GM23338 (cell line): ENCODE measurements around the gene NLGN1. TPM values are rescaled to one million over a fixed set of nuclear protein-coding genes. Genes with fewer than 3 reads are reported as not detected.

ENCODE experiments used
- ATAC-seq: fragments of 200-7000 bp; cut with Tn5 transposase; 3 replicates; pipeline ENCODE4 v1.9.1; 2020
- DNase-seq: peaks from one replicate; pipeline ENCODE4 v3.0.0-alpha.2; 2015; ENCODE audit warnings: low spot score
- H2AFZ ChIP-seq: fragments of 200-600 bp; sonication (generic); 2 replicates; pipeline ENCODE4 v1.8.0; 2016; ENCODE audit warnings: antibody characterized with exemption, mild to moderate bottlenecking, moderate library complexity
- H3F3A ChIP-seq: fragments of 200-600 bp; sonication (generic); replicated peaks from 2 replicates; pipeline ENCODE4 v1.8.0; 2017; ENCODE audit warnings: antibody characterized with exemption, mixed run types, low read depth
- H3K27ac ChIP-seq: fragments of 200-600 bp; sonication (generic); 2 replicates; pipeline ENCODE4 v1.6.1; 2016; ENCODE audit warnings: low read depth
- H3K27me3 ChIP-seq: fragments of 200-600 bp; sonication (generic); 2 replicates; pipeline ENCODE4 v1.8.0; 2016; ENCODE audit warnings: mild to moderate bottlenecking, mixed run types, moderate library complexity; ENCODE audit not compliant: insufficient read depth
- H3K36me3 ChIP-seq: fragments of 200-600 bp; sonication (generic); 2 replicates; pipeline ENCODE4 v1.8.0; 2016; ENCODE audit warnings: mild to moderate bottlenecking; ENCODE audit not compliant: insufficient read depth
- H3K4me1 ChIP-seq: fragments of 200-600 bp; sonication (generic); 2 replicates; pipeline ENCODE4 v1.8.0; 2016; ENCODE audit warnings: mild to moderate bottlenecking, moderate library complexity; ENCODE audit not compliant: insufficient read depth
- H3K4me2 ChIP-seq: fragments of 200-600 bp; sonication (generic); 2 replicates; pipeline ENCODE4 v1.7.1; 2017; ENCODE audit warnings: mixed run types
- H3K4me3 ChIP-seq: fragments of 200-600 bp; sonication (generic); 2 replicates; pipeline ENCODE4 v1.6.1; 2016; ENCODE audit warnings: mixed run types
- H3K79me2 ChIP-seq: fragments of 200-600 bp; sonication (generic); replicated peaks from 2 replicates; pipeline ENCODE4 v1.8.0; 2017; ENCODE audit warnings: mild to moderate bottlenecking; ENCODE audit not compliant: insufficient read depth
- H3K9me2 ChIP-seq: fragments of 200-600 bp; sonication (generic); 2 replicates; pipeline ENCODE4 v1.8.0; 2017; ENCODE audit not compliant: insufficient read depth
- H4K20me1 ChIP-seq: fragments of 200-600 bp; sonication (generic); replicated peaks from 2 replicates; pipeline ENCODE4 v1.8.0; 2017; ENCODE audit warnings: mild to moderate bottlenecking; ENCODE audit not compliant: insufficient read depth
- H3K27ac Mint-ChIP-seq: 2 replicates; pipeline ENCODE4 v1.8.0; 2020; ENCODE audit warnings: inconsistent platforms, mild to moderate bottlenecking, moderate library complexity, mixed read lengths
- H3K27me3 Mint-ChIP-seq: 3 replicates; pipeline ENCODE4 v1.8.0; 2022; ENCODE audit warnings: low read depth, mild to moderate bottlenecking, moderate library complexity, mixed read lengths, inconsistent platforms; ENCODE audit not compliant: insufficient read depth, poor library complexity
- H3K36me3 Mint-ChIP-seq: 3 replicates; pipeline ENCODE4 v1.8.0; 2021; ENCODE audit warnings: low read depth, mild to moderate bottlenecking, inconsistent platforms, moderate library complexity, mixed read lengths
- H3K4me1 Mint-ChIP-seq: 3 replicates; pipeline ENCODE4 v1.8.0; 2020; ENCODE audit warnings: mild to moderate bottlenecking, inconsistent platforms, mixed read lengths
- H3K4me3 Mint-ChIP-seq: 3 replicates; pipeline ENCODE4 v1.8.0; 2021; ENCODE audit warnings: moderate library complexity, mild to moderate bottlenecking, inconsistent platforms, mixed read lengths
- H3K9me3 Mint-ChIP-seq: 3 replicates; pipeline ENCODE4 v1.8.0; 2020; ENCODE audit warnings: moderate library complexity, mild to moderate bottlenecking, inconsistent platforms, mixed read lengths
- CREB1 ChIP-seq: fragments of 250-450 bp; sonication (Bioruptor Pico); IDR thresholded peaks from 2 replicates; pipeline ENCODE4 v1.5.0; 2020; ENCODE audit warnings: low read depth, mild to moderate bottlenecking, moderate library complexity
- EZH2 ChIP-seq: fragments of 200-600 bp; sonication (generic); IDR thresholded peaks from one replicate; pipeline ENCODE4 v1.8.0; 2017; ENCODE audit warnings: antibody characterized with exemption, mild to moderate bottlenecking, low read depth; ENCODE audit not compliant: unreplicated experiment
- EZH2phosphoT487 ChIP-seq: fragments of 200-600 bp; sonication (generic); IDR thresholded peaks from one replicate; pipeline ENCODE4 v1.8.1; 2018; ENCODE audit warnings: antibody characterized with exemption; ENCODE audit not compliant: unreplicated experiment
- NANOG ChIP-seq: IDR thresholded peaks from 2 replicates; pipeline ENCODE4 v1.6.1; 2016; ENCODE audit warnings: antibody characterized with exemption, borderline replicate concordance
- POLR2AphosphoS5 ChIP-seq: IDR thresholded peaks from 2 replicates; pipeline ENCODE4 v1.6.1; 2016; ENCODE audit warnings: antibody characterized with exemption, low read depth
- STAT1 ChIP-seq: IDR thresholded peaks from one replicate; pipeline ENCODE4 v1.6.1; 2016; ENCODE audit warnings: antibody characterized with exemption; ENCODE audit not compliant: unreplicated experiment
- ZNF331 ChIP-seq: fragments of 250-450 bp; sonication (Bioruptor Pico); IDR thresholded peaks from 2 replicates; pipeline ENCODE4 v1.5.0; 2020; ENCODE audit warnings: low read depth, mild to moderate bottlenecking, moderate library complexity
- polyA plus RNA-seq: library from polyadenylated mRNA; unstranded; fragments of >200 nt; fragmentation: Nextera tagmentation; extraction: Ambion mirVana; gene quantifications from 2 replicates; pipeline ENCODE4 v1.2.1, GENCODE V29; 2016
- total RNA-seq: library from RNA; depleted of rRNA; stranded (reverse); fragments of >200 nt; shearing (Covaris generic); gene quantifications from 2 replicates; pipeline ENCODE4 v1.2.3, GENCODE V29; 2014
- TF ChIP-seq, protein P1 (sequence below), 2 experiments: fragments of 200-600 bp in 1 of 2; sonication (generic) in 1 of 2; conservative IDR thresholded peaks; 2 replicates each; pipeline versions ENCODE4 v1.5.1 to v1.6.1; 2016 to 2017; ENCODE audit warnings: antibody characterized with exemption in 2 of 2, low read depth in 2 of 2, mild to moderate bottlenecking in 2 of 2, moderate library complexity in 1 of 2
- TF ChIP-seq, protein P2 (sequence below): IDR thresholded peaks from 2 replicates; pipeline ENCODE4 v1.6.1; 2016; ENCODE audit warnings: antibody characterized with exemption
- TF ChIP-seq, protein P3 (sequence below): fragments of 250-450 bp; sonication (Bioruptor Pico); IDR thresholded peaks from 2 replicates; pipeline ENCODE4 v1.5.0; 2020; ENCODE audit warnings: mild to moderate bottlenecking, moderate library complexity

Gene NLGN1
- total and polyA plus RNA-seq, 2 experiments from 2014 or later = 6.5 to 18.6 TPM

DNA sequence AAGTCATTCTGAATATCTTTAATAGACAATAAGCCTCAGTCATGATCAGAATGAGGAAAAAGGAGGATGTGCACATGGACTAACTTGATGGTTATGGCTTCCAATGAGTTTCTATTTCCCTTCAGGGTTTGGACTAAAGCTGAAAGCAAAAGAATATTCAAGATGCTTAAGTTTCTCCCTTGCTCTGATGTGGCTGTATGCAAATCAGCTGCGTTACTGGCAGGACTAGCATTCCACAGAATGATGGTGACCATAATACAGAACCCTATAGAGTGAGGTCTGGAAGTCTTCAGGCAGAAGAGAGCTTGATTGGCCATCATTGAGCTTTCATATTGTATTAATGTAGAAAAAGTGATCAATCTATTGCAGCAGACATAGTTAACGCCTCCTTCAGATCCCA is 466.0 kb downstream of the NLGN1 start:
- Mint-ChIP-seq H3K9me3 (no peaks in the 10 kb centered on the region), H3K36me3 (no peaks in the 10 kb centered on the region), H3K4me1 (peaks cover 44% of the 10 kb centered on the region), H3K27me3 (no peaks in the 10 kb centered on the region), H3K4me3 (no peak overlapping the region), H3K27ac (no peak overlapping the region)
- Histone ChIP-seq H2AFZ (no peak overlapping the region), H3K36me3 (no peaks in the 10 kb centered on the region), H3K4me2 (no peak overlapping the region), H3K79me2 (no peaks in the 10 kb centered on the region), H3K9me2 (no peaks in the 10 kb centered on the region), H3F3A (no peaks in the 10 kb centered on the region), H3K4me3 (no peak overlapping the region), H3K27me3 (no peaks in the 10 kb centered on the region), H3K4me1 (no peaks in the 10 kb centered on the region), H3K27ac (no peak overlapping the region), H4K20me1 (no peaks in the 10 kb centered on the region)
- ATAC-seq (no peak), DNase-seq (peak; percentile 9)
- TF ChIP-seq EZH2 = no peak
- TF ChIP-seq, protein P1, sequence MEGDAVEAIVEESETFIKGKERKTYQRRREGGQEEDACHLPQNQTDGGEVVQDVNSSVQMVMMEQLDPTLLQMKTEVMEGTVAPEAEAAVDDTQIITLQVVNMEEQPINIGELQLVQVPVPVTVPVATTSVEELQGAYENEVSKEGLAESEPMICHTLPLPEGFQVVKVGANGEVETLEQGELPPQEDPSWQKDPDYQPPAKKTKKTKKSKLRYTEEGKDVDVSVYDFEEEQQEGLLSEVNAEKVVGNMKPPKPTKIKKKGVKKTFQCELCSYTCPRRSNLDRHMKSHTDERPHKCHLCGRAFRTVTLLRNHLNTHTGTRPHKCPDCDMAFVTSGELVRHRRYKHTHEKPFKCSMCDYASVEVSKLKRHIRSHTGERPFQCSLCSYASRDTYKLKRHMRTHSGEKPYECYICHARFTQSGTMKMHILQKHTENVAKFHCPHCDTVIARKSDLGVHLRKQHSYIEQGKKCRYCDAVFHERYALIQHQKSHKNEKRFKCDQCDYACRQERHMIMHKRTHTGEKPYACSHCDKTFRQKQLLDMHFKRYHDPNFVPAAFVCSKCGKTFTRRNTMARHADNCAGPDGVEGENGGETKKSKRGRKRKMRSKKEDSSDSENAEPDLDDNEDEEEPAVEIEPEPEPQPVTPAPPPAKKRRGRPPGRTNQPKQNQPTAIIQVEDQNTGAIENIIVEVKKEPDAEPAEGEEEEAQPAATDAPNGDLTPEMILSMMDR (conservative IDR thresholded peaks at IDR 0.05; ENCODE audit: low read depth in 2 of 2) = no peak
- no peak for TF ChIP-seq ZNF331 (CRISPR knock-in tag)

DNA sequence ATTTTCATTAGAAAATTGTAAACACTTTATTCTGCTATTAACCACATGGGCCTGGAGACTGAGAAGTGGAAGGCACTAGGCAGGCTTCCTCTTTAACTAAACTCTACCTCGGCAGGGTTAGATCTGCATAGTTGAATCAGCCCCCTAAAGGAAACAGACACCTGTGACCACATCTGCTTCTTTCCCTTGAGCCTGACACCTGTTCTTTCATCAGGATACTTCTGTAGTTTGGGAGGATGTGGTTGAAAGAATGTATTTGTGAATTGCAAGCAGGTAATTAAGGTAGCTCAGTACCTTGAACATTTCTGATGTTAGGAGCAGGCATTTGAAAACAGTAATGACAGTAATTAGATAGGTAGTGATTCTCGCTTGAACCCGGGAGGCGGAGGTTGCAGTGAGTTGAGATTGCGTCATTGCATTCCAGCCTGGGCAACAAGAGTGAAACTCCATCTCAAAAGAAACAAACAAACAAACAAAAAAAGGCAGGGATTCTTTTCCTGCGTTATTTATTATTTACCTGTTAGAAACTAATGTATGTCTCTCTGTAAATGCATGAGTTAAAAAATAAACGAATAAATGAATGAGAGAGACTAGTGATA is 468.5 kb downstream of the NLGN1 start:
- DNase-seq (peak; percentile 83), ATAC-seq (peak; percentile 97)
- Histone ChIP-seq H3K36me3 (no peaks in the 10 kb centered on the region), H4K20me1 (no peaks in the 10 kb centered on the region), H3K4me3 (no peak overlapping the region), H3K79me2 (no peaks in the 10 kb centered on the region), H3K27me3 (no peaks in the 10 kb centered on the region), H3K9me2 (no peaks in the 10 kb centered on the region), H3K4me2 (peak overlapping the region; percentile 14), H2AFZ (no peak overlapping the region), H3K4me1 (no peaks in the 10 kb centered on the region), H3K27ac (peak overlapping the region; percentile 58), H3F3A (no peaks in the 10 kb centered on the region)
- Mint-ChIP-seq H3K36me3 (no peaks in the 10 kb centered on the region), H3K27ac (peak overlapping the region; percentile 88), H3K4me1 (peaks cover 42% of the 10 kb centered on the region), H3K4me3 (peak overlapping the region; percentile 48; the same call in 2 of the 3 replicates), H3K27me3 (no peaks in the 10 kb centered on the region), H3K9me3 (no peaks in the 10 kb centered on the region)
- no peak for TF ChIP-seq CREB1 (CRISPR knock-in tag)
- TF ChIP-seq NANOG = no peak; the same call in 1 of the 2 replicates
- no peak for TF ChIP-seq STAT1
- TF ChIP-seq, protein P2, sequence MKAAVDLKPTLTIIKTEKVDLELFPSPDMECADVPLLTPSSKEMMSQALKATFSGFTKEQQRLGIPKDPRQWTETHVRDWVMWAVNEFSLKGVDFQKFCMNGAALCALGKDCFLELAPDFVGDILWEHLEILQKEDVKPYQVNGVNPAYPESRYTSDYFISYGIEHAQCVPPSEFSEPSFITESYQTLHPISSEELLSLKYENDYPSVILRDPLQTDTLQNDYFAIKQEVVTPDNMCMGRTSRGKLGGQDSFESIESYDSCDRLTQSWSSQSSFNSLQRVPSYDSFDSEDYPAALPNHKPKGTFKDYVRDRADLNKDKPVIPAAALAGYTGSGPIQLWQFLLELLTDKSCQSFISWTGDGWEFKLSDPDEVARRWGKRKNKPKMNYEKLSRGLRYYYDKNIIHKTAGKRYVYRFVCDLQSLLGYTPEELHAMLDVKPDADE = no peak
- no peak for TF ChIP-seq POLR2AphosphoS5
- TF ChIP-seq, protein P3, sequence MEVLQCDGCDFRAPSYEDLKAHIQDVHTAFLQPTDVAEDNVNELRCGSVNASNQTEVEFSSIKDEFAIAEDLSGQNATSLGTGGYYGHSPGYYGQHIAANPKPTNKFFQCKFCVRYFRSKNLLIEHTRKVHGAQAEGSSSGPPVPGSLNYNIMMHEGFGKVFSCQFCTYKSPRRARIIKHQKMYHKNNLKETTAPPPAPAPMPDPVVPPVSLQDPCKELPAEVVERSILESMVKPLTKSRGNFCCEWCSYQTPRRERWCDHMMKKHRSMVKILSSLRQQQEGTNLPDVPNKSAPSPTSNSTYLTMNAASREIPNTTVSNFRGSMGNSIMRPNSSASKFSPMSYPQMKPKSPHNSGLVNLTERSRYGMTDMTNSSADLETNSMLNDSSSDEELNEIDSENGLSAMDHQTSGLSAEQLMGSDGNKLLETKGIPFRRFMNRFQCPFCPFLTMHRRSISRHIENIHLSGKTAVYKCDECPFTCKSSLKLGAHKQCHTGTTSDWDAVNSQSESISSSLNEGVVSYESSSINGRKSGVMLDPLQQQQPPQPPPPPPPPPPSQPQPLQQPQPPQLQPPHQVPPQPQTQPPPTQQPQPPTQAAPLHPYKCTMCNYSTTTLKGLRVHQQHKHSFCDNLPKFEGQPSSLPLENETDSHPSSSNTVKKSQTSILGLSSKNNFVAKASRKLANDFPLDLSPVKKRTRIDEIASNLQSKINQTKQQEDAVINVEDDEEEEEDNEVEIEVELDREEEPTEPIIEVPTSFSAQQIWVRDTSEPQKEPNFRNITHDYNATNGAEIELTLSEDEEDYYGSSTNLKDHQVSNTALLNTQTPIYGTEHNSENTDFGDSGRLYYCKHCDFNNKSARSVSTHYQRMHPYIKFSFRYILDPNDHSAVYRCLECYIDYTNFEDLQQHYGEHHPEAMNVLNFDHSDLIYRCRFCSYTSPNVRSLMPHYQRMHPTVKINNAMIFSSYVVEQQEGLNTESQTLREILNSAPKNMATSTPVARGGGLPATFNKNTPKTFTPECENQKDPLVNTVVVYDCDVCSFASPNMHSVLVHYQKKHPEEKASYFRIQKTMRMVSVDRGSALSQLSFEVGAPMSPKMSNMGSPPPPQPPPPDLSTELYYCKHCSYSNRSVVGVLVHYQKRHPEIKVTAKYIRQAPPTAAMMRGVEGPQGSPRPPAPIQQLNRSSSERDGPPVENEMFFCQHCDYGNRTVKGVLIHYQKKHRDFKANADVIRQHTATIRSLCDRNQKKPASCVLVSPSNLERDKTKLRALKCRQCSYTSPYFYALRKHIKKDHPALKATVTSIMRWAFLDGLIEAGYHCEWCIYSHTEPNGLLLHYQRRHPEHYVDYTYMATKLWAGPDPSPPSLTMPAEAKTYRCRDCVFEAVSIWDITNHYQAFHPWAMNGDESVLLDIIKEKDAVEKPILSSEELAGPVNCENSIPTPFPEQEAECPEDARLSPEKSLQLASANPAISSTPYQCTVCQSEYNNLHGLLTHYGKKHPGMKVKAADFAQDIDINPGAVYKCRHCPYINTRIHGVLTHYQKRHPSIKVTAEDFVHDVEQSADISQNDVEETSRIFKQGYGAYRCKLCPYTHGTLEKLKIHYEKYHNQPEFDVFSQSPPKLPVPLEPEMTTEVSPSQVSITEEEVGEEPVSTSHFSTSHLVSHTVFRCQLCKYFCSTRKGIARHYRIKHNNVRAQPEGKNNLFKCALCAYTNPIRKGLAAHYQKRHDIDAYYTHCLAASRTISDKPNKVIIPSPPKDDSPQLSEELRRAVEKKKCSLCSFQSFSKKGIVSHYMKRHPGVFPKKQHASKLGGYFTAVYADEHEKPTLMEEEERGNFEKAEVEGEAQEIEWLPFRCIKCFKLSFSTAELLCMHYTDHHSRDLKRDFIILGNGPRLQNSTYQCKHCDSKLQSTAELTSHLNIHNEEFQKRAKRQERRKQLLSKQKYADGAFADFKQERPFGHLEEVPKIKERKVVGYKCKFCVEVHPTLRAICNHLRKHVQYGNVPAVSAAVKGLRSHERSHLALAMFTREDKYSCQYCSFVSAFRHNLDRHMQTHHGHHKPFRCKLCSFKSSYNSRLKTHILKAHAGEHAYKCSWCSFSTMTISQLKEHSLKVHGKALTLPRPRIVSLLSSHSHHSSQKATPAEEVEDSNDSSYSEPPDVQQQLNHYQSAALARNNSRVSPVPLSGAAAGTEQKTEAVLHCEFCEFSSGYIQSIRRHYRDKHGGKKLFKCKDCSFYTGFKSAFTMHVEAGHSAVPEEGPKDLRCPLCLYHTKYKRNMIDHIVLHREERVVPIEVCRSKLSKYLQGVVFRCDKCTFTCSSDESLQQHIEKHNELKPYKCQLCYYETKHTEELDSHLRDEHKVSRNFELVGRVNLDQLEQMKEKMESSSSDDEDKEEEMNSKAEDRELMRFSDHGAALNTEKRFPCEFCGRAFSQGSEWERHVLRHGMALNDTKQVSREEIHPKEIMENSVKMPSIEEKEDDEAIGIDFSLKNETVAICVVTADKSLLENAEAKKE = no peak
- no peak for TF ChIP-seq EZH2phosphoT487
